HG02840 (cell line): Measurements from ENCODE around the gene AGT.
"Not testable (repeated sequence)": the region's sequence is repeated elsewhere in the genome, so short reads cannot be mapped to it uniquely, and the experiment has no call there.

Experiments
- ATAC-seq: cut with Tn5 transposase; IDR thresholded peaks from one replicate; pipeline ENCODE4 v1.9.1; 2021; ENCODE audit warnings: mild to moderate bottlenecking, moderate library complexity, moderate number of reproducible peaks; ENCODE audit not compliant: unreplicated experiment, low FRiP score

The AGT gene

DNA sequence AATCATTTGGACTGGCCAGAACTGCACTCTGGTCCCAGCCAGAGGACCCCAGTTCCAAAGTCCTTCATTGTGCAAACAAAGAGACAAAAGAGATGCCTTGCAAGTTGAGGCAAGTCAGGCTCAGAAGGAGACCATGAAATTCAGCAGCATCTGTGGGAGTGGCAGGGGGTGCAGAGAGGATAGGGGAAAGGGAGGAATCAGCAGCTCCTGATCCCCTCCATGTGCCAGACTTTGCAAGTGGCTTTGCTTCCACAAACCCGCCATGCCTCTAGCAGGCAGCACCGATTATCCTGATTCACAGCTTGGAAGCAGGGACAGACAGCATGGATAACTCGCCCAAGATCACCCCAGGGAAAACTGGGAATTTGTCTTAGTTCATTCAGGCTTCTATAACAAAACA is 31.1 kb upstream of the AGT start:
- no peak for ATAC-seq

DNA sequence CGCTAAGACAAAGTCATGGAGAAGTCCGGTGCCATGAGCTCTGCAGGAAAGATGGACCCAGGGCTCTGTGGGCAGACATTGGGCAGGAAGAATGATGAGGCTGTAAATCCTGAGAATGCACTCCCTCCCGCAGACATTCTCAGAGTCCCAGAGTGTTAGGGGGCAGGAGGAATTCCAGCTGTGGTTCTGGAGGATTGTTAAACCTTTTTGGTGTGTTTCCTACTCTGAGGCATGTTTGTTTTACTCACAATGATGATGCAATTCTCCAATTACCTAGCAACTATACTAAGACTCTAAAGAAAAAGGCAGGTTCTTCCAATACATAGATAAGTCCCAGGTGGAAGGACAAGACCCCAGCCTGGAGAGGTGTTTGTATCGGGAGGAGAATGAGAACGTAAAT is 30.5 kb upstream of the AGT start:
- no peak for ATAC-seq

DNA sequence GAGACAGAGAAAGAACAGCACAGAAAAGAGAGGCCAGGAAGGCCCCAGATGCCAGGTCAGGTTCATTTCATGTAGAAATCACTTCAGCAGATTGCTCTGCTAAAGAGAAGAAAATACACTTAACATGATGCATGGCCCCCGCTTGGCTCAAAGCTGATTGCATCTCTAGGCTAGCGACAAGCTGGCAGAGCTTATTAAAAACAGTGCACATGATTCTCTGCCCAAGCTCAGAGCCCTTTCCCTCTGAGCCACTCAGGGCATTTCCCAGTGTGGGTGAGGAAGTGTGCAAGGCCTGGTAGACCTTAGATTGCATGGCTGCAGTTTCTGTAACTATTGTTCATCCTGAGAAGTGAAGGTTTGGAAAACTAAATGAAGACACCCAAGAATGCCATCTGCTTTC is 30.0 kb upstream of the AGT start:
- ATAC-seq: no peak

DNA sequence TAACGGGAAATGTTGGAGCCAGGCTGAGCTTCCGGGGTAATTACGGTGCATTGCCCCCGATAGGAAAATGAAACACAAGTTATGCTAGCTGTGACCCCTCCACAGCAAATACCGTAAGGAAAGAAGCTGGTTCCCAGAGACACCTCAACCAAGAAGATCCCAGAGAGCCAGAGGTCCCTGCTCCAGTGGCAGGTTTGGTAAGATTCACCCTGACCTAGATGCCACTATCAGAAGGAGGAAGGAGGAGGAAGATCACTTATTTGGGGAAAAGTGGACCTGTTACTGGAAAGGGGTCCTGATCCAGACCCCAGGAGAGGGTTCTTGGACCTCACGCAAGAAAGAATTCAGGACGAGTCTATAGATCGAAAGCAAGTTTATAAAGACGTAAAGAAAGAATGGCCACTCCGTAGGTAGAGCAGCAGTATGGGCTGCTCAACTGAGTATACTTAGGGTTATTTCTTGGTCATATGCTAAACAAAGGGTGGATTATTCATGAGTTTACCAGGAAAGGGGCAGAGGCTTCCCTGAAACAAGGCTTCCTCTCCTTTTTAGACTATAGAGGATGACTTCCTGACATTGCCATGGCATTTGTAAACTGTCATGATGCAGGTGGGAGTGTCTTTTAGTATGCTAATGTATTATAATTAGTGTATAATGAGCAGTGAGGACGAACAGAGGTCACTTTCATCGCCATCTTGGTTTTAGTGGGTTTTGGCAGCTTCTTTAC is 25.8 kb upstream of the AGT start:
- no peak for ATAC-seq

DNA sequence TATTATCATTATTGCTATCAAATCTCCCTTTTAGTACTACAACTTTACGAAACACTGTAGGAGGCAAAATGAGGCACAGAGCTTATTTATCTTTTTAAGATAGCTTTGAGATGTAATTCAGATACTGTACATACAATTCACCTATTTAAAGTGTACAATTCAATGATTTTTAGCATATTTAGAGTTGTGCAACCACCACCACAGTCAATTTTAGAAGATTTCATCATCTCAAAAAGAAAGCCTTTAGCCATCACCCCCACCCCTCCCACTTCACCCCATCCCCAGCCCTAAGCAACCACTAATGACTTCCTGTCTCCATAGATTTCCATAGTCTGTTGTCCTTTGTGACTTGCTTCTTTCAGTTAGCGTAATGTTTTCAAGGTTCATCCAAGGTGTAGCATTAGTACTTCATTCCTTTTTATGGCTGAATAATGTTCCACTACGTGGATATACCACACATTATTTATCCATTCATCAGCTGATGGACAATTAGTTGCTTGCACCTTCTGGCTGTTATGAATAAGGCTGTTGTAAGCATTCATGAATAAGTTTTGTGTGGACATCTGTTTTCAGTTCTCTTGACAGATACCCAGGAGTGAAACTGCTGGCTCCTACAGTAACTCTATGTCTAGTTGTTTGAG is 23.8 kb upstream of the AGT start:
- ATAC-seq: no peak

DNA sequence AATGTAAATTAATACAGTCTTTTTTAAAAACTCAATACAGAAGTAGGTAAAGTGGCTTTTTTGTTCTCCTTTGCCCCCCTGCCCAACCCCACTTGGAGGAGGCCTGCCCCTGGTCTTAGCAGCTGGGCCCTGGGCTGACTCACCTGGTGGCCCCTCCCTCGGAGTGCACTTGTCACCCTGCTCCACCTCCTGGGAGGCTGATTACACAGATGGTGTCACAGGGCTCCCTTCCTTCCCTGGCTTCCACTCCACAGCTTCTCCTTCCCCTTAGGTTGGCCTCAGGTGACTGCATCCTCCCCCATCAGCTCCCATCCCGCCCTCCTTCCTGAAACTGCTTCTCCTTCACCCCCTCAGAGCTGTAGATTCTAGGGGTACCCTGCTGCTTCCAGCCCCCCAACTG is 21.5 kb upstream of the AGT start:
- ATAC-seq: no peak

DNA sequence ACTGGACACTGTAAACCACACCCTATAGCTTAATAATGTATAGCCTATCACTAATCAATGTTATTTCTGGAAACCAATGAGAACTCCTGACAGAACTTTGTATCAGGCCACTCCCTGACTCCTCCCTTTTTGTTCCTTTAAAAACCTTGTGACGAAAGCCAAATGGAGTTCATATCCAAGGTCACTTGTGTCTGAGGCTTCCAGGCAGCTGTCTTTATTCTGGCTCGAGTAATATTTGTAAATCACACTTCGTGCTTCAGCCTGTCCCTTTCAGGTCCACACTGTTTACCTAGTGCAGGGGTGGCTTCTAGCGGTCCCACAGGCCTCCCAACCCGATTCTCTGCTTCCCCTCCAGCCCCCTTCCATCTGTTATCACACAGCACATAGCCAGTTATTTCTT is 17.1 kb upstream of the AGT start:
- ATAC-seq: no peak

DNA sequence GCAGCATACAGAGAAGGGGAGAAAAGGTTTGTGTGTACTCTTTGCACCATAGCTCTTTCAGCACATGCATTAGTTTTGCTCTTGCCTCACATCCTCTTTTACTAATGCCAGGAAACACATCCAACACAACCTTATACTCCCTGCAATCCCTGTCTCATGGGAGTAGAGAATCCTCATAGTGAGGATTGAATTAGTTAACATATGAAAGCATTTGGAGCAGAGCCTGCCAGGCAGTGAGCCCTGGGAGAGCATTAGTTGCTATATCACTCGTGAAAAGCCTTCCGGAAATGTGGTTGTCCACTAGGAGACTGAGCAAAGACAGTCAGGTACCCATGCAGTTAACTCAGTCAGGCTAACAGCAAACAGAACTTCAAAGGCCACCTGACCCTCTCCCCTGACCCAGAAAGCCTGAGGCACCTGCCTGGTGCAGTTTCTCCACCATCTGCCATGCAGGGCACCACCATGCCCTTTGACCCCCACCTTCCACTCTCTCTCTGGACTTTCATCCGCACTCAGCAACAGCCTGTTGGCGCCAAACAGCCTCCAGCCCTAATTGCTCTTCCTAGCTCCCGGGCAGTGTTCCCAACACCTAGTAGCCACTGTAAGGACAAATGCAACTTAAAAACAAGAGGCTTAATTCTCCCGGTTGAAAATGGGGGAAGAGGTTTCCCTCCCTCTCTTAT is 14.9 kb upstream of the AGT start:
- no peak for ATAC-seq

DNA sequence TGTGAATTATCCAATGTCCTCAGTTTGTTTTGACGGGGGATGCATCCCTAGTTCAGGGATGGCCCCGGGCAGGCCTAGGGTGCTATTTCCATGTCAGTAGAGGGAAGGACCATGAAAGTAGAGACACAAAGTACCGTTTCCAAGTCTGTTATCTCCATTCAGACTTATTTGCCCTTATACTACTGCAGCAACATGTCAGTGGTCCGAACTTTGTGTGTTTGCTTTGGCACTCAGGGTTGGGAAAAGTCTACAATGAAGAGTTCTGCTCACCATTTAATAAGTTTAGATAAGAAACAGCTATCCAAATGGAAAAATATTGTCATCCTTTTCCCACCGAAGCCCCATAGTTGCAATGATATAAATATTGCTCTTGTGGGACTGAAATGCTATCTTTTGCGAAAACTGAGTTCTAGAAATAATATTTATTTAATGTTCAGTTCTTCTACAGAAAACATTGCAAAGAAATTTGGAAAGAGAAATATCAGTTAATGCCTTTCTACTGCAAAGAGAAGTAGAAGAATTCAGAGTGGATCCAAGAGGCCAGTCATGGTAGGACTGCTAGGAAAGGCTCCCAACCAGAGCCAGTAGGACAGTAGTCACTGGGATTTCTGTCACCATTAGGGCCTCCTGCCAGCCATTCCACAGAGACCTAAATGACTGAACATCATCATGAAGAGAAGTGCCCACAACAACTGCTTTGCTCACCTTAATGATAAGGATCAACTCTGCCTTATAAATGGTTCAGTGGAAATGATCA is 11.5 kb upstream of the AGT start:
- no peak for ATAC-seq

DNA sequence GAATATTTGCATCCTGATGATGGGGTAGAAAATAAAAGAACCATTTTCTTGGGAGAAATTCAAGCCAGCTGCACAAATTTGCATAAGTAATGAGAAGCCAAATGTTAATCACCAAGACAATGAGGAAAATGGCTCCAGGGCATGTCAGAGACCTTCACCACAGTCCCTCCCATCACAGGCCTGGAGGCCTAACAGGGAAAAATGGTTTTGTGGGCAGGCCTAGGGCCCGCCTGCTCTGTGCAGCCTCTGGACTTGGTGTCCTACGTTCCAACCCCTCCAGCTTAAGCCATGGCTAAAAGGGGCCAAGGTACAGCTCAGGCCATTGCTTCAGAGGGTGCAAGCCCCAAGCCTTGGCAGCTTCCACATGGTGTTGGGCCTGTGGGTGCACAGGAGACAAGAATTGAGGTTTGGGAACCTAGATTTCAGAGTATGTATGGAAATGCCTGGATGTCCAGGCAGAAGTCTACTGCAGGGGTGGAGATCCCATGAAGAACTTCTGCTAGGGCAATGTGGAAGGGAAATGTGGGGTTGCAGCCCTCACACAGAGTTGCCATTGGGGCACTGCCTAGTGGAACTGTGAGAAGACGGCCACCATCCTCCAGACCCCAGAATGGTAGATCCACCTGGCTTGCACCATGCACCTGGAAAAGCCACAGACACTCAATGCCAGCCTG is 8.1 kb upstream of the AGT start:
- ATAC-seq: not testable (repeated sequence)

DNA sequence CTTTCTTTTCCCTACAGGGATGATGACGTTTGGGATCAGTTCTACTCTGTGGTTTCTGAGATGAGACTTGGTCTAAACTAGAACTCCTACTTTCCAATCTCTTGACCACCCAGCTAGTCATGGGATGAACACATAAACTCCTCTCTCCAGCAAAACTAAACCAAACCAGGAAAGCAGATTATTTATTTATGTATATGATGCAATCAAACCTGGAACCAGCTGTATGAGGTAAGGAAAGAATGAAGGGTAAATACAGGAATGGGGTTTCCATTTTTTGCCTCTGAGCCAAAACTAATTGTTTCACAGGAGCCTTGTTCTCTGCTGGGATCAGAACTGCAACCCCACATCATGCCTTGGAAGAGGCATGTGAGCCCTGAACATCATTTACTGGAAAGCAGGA is 3.3 kb upstream of the AGT start:
- no peak for ATAC-seq

DNA sequence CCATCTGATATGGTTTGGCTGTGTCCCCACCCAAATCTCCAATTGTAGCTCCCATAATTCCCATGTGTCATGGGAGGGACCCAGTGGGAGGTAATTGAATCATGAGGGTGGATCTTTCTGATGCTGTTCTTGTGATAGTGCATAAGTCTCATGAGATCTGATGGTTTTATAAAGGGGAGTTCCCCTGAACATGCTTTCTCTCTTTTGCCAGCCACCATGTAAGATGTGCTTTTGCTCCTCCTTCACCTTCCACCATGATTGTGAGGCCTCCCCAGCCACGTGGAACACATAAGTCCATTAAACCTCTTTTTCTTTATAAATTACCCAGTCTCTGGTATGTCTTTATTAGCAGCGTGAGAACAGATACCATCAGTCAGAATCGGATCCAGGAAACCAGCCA is 2.5 kb upstream of the AGT start:
- not testable (repeated sequence) for ATAC-seq

DNA sequence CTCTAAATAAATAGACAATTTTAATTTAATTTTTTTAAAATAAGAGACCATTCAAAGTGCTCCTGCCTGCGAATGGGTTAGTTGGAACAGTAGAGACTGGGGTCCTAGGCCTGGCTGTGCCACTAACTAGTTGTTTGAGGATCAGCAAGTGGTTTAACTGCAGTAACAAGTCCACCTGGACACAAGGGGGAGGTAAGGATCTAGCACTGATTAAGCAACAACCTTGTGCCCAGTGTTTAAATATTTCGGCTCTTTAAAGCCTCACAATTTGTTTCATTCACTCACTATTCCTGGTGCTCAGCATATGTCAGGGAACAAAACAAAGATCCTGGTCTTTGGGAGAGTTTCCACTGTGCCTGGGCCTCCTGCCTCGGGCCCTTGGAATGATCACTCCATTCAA is 1.6 kb upstream of the AGT start:
- ATAC-seq: no peak

DNA sequence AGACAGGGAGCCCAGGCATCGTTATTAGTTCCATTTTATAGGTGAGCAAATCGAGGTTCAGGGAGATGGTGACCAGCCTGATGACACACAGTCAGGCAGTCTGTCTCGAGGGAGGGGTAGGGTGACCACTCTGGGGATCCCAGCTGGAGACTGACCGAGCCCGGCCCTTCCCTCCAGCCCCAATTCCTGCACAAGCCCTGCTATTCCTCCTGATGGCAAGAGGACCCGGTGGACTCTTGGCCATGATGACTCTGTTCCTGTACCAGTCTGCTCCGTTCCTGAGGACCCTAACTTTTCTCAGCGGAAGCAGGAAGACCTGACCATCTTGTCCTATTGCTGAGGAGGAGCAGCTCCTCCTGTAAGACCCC is 391 bp downstream of the AGT start:
- no peak for ATAC-seq

DNA sequence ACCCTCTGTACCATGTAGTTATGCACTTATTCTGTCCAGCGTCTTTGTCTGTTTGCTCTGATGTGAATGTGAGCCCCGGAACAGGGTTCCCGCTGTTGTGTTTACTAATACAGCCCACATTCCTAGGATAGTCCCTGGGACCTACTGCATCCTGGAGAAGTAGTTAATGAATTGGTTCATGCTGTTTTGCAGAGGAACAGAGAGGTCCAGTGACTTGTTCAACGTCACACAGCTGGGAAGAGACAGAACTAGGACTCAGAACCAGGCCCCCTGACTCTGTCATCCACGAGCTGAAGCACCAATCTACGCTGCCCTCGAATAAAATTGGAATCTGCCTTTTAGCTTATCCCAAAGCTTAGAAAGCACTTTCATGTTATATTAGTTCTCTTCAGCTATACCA is 784 bp downstream of the AGT start:
- no peak for ATAC-seq

DNA sequence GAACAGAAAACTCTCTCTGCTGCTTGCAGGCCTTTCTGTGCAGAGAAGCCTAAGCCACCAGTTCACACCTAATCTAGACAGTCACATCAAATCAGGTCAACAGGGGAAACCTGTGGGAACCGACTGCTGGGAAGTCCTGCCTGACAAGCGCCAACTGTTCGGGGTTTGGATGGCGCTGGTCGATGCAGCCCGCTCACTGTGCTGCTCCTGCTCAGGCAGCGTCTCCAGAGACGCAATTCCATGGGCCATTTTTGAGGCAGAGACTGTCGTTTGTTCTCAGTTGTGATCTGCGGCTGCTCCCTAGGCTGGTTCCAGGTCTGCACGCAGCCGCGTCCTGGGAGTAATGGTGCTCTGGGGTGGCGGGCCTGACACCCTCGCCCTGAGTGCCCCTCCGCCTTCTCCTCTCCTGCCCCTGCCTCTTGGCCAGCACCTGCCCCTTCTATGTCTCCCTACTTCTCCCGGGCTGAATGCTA is 1.4 kb downstream of the AGT start:
- no peak for ATAC-seq

DNA sequence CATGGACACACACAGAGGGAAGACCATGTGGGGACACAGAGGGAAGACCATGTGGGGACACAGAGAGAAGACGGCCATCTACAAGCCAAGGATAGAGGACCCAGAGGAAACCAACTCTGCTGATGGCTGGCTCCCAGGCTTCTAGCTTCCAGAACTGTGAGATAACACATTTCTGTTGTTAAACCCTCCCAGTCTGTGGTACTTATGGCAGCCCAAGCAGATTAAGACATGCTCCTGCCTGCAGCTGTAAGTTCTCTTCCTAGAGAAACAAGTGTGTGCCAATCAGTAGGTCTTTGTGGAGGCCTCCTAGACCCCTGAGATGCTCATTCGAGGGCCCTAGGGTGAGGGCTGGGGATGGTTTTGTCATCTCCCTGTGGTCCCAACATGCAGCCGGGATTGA is 2.7 kb downstream of the AGT start:
- ATAC-seq: no peak

DNA sequence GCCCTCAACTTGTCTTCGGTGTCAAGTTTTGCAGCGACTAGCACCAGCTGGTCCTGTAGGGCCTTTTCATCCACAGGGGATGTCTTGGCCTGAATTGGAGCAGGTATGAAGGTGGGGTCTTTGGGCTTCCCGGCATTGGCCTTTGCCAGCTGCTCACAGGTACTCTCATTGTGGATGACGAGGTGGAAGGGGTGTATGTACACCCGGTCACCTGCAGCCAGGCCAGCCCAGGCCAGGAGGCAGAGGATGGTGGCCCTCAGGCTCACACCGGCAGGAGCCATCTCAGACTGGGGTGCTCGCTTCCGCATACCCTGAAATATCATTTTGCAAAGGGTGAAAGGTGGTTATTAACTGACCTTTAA is 3.4 kb downstream of the AGT start:
- no peak for ATAC-seq

DNA sequence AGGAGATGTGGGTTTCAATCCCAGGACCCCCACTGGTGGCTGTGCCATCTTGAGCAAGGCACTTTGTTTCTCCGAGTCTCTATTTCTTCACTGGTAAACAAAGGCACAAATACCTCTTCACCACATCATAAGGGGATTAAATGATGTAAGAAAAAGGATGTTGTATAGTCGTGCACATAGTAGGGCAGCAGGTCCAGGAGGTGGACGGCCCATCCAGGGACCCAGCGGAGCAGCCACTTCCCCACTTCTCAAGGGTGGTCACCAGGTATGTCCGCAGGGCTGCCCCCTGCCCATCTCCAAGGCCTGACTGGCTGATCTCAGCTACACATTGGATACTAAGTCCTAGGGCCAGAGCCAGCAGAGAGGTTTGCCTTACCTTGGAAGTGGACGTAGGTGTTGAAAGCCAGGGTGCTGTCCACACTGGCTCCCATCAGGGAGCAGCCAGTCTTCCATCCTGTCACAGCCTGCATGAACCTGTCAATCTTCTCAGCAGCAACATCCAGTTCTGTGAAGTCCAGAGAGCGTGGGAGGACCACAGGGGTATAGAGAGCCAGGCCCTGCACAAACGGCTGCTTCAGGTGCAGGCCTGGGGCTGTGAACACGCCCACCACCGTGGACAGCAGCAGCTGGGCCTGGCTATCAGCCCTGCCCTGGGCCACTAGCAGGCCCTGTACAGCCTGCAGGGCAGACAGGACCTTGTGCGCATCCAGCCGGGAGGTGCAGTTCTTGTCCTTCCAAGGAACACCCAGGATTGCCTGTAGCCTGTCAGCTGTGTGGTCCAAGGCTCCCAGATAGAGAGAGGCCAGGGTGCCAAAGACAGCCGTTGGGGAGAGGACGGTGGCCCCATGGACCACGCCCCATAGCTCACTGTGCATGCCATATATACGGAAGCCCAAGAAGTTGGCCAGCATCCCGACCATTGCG is 4.0 kb downstream of the AGT start:
- ATAC-seq: no peak
